IPS-20b (cell line): ENCODE measurements around the gene KIAA0232.

Experiments
- H3K27ac ChIP-seq: one replicate; pipeline ENCODE4 v1.5.1; 2013; ENCODE audit warnings: low read length
- H3K27me3 ChIP-seq: 2 replicates; pipeline ENCODE4 v1.6.1; 2013; ENCODE audit warnings: mild to moderate bottlenecking, low read length, inconsistent platforms; ENCODE audit not compliant: insufficient read depth
- H3K36me3 ChIP-seq: 2 replicates; pipeline ENCODE4 v1.6.1; 2013; ENCODE audit warnings: low read depth, mild to moderate bottlenecking, inconsistent platforms, low read length, moderate library complexity; ENCODE audit not compliant: insufficient read depth
- H3K4me1 ChIP-seq: 2 replicates; pipeline ENCODE4 v1.6.1; 2013; ENCODE audit warnings: mild to moderate bottlenecking, control low read depth, inconsistent platforms, low read length, moderate library complexity; ENCODE audit not compliant: insufficient read depth
- H3K4me3 ChIP-seq: 2 replicates; pipeline ENCODE4 v1.5.1; 2013; ENCODE audit warnings: mild to moderate bottlenecking, low read length, inconsistent platforms
- H3K9ac ChIP-seq: 2 replicates; pipeline ENCODE4 v1.6.1; 2013; ENCODE audit warnings: low read depth, mild to moderate bottlenecking, inconsistent platforms, low read length, moderate library complexity
- H3K9me3 ChIP-seq: 2 replicates; pipeline ENCODE4 v1.6.1; 2013; ENCODE audit warnings: mild to moderate bottlenecking, low read depth, low read length, inconsistent platforms; ENCODE audit not compliant: insufficient read depth

Gene KIAA0232

DNA sequence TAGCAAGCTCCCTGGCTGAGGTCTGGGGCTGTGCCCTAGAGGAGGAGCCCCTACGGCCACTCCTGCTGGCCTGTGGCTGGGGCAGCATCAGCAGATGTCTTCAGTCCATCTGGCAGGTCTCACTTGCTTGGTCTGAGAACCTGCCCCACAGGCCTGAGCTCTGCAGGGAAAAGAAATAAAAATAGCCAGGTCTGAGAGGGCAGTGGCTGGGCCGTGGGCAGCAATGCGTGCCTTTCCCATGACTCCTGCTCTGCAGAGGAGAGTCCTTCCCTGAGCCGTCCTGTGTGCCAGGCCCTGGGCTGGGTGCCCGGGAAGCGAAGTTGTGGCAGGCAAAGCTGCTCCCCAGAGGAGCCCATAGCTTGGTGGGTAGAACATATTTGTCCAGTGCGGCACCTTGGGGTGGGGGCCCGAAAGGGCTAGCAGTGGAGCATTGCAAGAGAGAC is 11.3 kb upstream of the KIAA0232 start:
- Histone ChIP-seq H3K27me3 (no peaks in the 10 kb centered on the region), H3K9ac (no peak overlapping the region), H3K4me1 (no peaks in the 10 kb centered on the region), H3K4me3 (no peak overlapping the region), H3K27ac (no peak overlapping the region), H3K9me3 (no peaks in the 10 kb centered on the region), H3K36me3 (no peaks in the 10 kb centered on the region)

DNA sequence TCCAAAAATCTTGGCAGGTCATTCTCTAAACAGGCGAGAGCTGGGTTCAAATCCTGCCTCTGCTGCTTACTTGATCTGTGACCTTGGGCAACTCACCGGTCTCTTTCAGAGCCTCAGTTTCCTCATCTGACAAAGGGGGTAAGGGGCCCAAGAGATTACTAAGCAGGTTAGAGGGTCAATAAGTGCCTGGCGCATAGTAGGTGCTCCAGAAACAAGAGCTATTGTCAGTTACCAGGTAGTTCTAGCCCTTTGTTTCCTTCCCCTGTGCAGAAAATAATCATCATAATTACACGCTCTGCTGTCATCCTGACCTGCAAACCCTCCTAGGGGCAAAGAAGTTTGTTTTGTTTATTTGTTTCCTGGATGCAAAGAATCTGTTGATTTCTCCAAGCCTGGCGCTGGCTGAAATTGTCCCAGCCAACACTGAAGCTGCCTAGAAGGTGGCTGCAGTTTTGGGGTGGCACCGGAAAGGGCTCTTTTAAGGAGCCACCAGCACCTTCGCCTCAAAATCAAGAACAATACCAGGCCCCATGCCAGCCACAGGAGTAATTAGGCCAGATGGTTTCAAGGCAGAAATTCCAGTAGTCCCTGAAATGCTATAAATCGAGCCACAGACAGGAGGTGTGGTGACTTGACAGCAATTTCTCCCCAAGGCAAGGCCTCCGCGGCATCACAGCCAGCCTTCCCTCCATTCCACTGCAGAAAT is 10.2 kb upstream of the KIAA0232 start:
- no peak overlapping the region for H3K27ac ChIP-seq
- H3K9me3 ChIP-seq, result no peaks in the 10 kb centered on the region
- no peaks in the 10 kb centered on the region for H3K27me3 ChIP-seq
- H3K36me3 ChIP-seq, result no peaks in the 10 kb centered on the region
- H3K4me1 ChIP-seq, result no peaks in the 10 kb centered on the region
- no peak overlapping the region for H3K9ac ChIP-seq
- H3K4me3 ChIP-seq, result no peak overlapping the region

DNA sequence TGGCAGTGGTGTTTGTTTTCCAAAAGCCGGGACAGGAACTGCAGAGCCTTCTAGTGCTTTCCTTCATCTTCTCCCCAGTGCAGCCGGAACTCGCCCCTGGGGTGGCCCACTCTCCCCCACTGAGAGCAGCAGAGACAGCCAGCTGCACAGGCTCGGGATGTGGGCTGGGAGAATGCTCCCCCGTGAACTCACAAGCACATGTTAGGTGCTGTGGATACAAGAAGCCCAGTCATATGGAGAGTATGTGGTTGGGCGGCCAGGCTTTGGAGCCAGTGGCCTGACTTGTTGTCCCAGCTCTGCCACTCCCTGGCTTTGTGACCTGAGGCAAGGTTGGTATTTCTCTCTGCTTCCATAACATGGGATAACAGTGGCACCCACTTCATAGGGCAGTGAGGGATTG is 9.4 kb upstream of the KIAA0232 start:
- H3K9me3 ChIP-seq, result no peaks in the 10 kb centered on the region
- H3K9ac ChIP-seq, result no peak overlapping the region
- H3K27ac ChIP-seq, result no peak overlapping the region
- H3K4me1 ChIP-seq, result no peaks in the 10 kb centered on the region
- H3K36me3 ChIP-seq, result no peaks in the 10 kb centered on the region
- no peaks in the 10 kb centered on the region for H3K27me3 ChIP-seq
- no peak overlapping the region for H3K4me3 ChIP-seq

DNA sequence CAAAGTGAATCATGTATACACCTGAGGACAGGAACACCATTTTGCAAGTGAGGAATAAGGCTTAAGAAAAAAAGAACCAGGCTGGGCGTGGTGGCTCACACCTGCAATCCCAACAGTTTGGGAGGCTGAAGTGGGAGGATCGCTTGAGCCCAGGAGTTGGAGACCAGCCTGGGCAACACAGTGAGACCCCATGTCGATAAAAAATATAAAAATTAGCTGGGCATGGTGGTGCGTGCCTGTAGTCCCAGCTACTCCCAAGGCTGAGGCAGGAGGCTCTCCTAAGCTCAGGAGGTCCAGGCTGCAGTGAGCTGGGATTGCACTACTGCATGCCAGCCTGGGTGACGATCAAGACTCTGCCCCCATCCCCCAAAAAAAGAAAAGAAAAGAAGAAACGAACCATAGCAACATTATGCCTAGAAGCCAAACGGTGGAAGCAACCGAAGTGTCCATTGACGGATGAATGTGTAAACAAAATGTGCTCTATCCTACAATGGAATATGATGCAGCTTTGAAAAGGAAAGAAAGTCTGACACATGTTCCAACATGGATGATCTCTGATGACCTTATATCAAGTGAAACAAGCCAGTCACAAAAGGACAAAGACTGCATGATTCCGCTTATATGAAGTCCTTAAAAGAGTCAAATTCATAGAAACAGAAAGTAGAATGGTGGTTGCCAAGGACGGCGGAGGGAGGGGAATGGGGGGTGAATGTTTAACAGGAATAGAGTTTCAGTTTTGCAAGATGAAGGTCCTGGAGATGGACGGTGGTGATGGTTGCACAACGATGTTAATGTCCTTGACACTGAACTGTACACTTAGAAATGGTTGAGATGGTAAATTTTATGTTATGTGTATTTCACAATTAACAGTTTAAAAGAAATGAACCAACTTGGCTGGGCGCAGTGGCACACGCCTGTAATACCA is 8.6 kb upstream of the KIAA0232 start:
- Histone ChIP-seq H3K27ac (no peak overlapping the region), H3K9me3 (no peaks in the 10 kb centered on the region), H3K4me3 (no peak overlapping the region), H3K9ac (no peak overlapping the region), H3K36me3 (no peaks in the 10 kb centered on the region), H3K4me1 (no peaks in the 10 kb centered on the region), H3K27me3 (no peaks in the 10 kb centered on the region)

DNA sequence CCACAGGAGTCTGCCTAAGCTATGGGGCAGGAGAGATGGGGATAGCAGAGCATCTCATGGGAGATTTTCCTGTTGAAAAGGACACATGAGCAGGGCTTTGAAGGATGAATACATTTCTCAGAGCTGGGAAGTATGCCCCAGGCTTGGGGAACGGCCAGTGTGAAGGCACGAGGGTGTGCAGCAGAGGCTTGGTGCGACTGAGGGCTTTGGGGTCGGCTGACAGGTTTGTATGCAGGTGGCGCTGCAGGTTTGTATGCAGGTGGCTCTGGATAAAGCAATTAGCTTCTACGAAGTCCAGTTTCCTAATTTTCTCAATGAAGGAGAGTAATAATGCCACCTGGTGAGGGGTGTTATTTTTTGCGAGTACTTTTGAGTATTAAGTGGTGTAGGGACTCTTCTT is 6.8 kb upstream of the KIAA0232 start:
- no peaks in the 10 kb centered on the region; the same call in 1 of the 2 replicates for H3K4me1 ChIP-seq
- H3K27ac ChIP-seq, result no peak overlapping the region
- peaks cover 5% of the 10 kb centered on the region; the same call in 1 of the 2 replicates for H3K27me3 ChIP-seq
- H3K9me3 ChIP-seq, result no peaks in the 10 kb centered on the region
- no peak overlapping the region for H3K9ac ChIP-seq
- H3K4me3 ChIP-seq, result no peak overlapping the region
- H3K36me3 ChIP-seq, result no peaks in the 10 kb centered on the region

DNA sequence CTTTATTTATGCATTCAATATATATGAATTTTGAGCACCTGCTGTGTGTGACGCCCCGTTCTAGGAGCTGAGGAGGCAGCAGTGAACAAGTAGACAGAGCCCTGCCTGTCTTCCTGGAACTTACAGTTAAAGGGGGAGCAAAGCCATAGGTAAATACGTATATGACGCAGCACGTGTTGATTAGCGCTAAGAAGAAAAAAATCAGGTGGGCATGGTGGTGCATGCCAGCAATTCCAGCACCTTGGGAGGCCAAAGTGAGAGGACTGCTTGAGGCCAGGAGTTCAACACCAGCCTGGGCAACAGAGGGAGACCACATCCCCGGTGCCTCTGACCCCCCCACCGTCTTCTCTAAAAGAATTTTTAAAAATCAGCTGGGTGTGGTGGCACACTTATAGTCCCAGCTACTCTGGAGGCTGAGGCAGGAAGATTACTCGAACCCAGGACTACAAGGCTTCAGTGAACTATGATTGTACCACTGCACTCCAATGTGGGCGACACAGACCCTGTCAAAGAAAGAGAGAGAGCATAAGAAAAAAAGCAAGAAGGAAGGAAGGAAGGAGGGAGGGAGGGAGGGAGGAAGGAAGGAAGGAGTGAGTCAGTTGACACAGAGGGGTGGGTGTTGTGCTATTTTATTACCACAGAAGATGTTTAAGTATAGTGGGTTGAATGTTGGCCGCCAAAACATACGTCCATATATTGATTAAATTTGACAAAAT is 5.4 kb upstream of the KIAA0232 start:
- Histone ChIP-seq H3K36me3 (no peaks in the 10 kb centered on the region), H3K9me3 (no peaks in the 10 kb centered on the region), H3K4me3 (no peak overlapping the region), H3K27ac (no peak overlapping the region), H3K9ac (no peak overlapping the region), H3K4me1 (peaks cover 3% of the 10 kb centered on the region; the same call in 1 of the 2 replicates), H3K27me3 (peaks cover 15% of the 10 kb centered on the region)

DNA sequence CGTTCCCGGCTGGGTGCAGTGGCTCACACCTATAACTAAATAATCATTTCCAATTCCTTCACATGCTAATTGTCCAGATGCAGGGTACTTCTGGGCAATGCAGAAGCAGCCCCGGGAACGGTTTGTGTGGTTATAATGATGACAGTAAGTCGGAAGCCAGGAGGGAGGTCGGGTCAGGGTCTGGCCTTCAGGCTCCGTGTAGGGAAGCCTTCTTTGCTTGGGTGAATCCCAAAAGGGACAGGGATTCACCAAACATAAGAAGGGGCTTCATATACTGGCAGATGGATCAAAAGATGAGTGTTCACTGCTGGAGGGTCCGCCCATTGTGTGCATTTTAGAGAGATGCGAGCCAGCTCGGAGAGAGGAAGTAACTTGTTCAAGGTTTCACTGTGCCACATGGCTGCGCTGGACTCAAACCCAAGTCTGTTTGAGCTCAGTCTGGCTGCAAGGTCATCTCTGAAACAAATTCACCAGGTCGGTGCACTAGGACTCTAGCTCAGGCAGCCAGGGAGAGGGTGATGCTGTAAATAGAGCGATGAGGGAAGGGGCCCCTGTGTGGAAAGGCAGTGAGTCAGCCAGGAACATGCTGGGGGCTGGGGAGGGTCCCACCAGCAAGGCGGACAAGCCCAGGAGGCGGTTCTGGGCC is 4.8 kb upstream of the KIAA0232 start:
- H3K27ac ChIP-seq, result no peak overlapping the region
- H3K9me3 ChIP-seq, result no peaks in the 10 kb centered on the region
- no peaks in the 10 kb centered on the region for H3K36me3 ChIP-seq
- H3K9ac ChIP-seq, result no peak overlapping the region
- peaks cover 3% of the 10 kb centered on the region; the same call in 1 of the 2 replicates for H3K4me1 ChIP-seq
- peaks cover 15% of the 10 kb centered on the region for H3K27me3 ChIP-seq
- H3K4me3 ChIP-seq, result no peak overlapping the region

DNA sequence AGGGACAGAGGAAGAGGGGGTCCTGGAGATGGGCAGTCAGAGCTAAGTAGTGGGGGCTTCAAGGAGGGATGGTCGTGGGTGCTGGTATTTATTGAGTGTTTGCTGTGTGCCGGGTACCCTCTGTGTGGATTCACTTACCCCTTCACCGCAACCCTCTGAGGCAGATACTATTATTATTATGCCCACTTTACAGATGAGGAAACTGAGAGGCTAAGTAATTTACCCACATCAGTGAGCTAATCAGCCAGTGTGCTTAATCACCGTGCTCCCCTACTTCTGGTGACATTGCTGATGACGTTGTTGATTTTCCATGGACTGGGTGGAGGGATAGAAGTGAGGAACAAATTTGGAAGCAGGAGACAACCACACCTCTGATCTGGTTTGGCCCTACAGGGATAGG is 4.1 kb upstream of the KIAA0232 start:
- Histone ChIP-seq H3K27me3 (peaks cover 15% of the 10 kb centered on the region), H3K9me3 (no peaks in the 10 kb centered on the region), H3K4me1 (peaks cover 3% of the 10 kb centered on the region; the same call in 1 of the 2 replicates), H3K36me3 (no peaks in the 10 kb centered on the region), H3K9ac (no peak overlapping the region), H3K4me3 (no peak overlapping the region), H3K27ac (no peak overlapping the region)

DNA sequence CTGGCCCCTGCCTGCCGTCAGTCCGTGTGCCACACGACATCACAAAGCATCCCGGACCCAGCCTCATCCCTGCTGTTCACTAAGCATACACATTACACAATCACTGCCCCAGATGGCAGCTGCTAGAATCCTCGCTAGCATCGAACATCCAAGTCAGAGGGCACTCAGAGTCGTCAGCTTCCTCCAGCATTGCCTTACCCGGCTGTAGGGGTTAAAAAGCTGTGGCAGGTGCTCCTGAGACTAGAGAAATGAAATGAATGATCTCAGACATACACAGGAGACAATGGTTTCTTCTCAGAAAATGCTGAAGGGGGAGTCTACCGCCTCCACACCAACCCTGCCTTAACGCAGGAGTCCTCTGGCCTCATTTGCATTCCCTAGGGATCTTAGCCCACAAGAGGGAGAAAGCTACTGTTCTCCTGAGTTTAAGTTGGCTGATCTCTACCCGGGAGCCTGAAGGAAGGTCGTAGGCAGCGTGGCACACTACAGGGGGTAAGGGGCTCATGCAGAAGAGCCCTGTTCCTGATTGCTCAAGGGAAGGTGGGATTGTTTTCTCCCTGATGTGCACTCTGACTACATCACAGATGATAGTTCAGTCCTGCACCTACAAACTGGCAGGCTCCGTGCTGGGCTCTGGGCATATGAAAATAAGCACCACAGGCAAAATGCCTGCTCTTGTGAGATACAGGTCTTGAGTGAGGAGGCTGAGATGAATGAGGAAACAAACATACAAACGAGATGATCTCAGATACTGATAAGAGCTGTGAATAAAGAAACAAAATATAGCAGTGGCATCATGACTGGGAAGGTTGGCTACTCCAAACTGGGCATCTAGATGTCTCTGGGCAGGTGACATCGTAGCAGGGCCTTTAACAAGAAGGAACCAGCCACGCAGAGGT is 2.6 kb upstream of the KIAA0232 start:
- H3K9me3 ChIP-seq, result no peaks in the 10 kb centered on the region
- H3K4me3 ChIP-seq, result no peak overlapping the region; the same call in 1 of the 2 replicates
- H3K4me1 ChIP-seq, result peaks cover 7% of the 10 kb centered on the region; the same call in 1 of the 2 replicates
- no peaks in the 10 kb centered on the region for H3K36me3 ChIP-seq
- no peak overlapping the region for H3K9ac ChIP-seq
- peaks cover 15% of the 10 kb centered on the region for H3K27me3 ChIP-seq
- H3K27ac ChIP-seq, result no peak overlapping the region

DNA sequence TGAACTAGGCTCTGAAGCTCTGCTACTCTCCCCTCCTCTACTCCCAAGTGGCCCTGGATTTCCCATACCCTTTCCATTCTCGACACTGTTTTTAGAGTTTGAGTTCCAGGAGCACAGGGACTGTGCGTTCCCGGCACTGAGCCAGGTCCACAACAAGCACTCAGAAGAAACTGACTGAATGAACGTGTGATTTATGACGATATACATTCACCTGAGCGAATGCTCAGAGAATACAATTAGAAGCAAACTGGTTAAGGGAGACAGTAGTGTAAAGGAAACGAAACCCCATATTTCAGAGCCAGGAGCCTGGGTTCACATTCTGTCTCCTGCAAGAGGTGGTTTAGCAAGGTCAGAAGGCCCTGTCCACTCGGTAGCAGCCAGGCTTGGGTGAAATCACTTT is 1.4 kb upstream of the KIAA0232 start:
- Histone ChIP-seq H3K36me3 (no peaks in the 10 kb centered on the region), H3K4me1 (peaks cover 16% of the 10 kb centered on the region; the same call in 1 of the 2 replicates), H3K4me3 (no peak overlapping the region), H3K27me3 (peaks cover 15% of the 10 kb centered on the region), H3K9ac (no peak overlapping the region), H3K27ac (no peak overlapping the region), H3K9me3 (no peaks in the 10 kb centered on the region)
